ENCODE data around the gene PTPRD.

DNA sequence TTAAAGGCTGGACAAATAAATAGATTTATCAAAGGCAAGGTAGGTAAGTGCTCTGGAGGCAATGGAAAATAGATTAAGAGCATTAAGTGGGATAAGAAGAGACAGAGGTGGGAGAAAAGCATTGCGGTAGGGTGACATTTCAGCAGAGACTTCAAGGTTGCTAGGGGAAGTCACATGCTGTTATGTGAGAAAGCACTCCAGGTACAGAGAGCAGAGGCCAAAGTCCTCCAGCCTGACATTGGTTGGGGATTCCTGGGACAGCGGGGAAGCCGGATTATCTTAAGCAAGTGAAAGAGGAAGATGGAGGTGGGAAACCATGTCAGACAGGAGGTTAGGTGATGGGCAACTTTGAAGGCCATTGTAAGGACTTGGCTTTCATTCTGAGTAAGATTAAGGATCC lies 1222.9 kb downstream of the PTPRD start:
- TF ChIP-seq, protein P1, sequence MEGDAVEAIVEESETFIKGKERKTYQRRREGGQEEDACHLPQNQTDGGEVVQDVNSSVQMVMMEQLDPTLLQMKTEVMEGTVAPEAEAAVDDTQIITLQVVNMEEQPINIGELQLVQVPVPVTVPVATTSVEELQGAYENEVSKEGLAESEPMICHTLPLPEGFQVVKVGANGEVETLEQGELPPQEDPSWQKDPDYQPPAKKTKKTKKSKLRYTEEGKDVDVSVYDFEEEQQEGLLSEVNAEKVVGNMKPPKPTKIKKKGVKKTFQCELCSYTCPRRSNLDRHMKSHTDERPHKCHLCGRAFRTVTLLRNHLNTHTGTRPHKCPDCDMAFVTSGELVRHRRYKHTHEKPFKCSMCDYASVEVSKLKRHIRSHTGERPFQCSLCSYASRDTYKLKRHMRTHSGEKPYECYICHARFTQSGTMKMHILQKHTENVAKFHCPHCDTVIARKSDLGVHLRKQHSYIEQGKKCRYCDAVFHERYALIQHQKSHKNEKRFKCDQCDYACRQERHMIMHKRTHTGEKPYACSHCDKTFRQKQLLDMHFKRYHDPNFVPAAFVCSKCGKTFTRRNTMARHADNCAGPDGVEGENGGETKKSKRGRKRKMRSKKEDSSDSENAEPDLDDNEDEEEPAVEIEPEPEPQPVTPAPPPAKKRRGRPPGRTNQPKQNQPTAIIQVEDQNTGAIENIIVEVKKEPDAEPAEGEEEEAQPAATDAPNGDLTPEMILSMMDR (IDR thresholded peaks at IDR 0.05; ENCODE audit: low read depth, low read length, poor library complexity, severe bottlenecking): no peak
- no peak for TF ChIP-seq EZH2phosphoT487 (IDR thresholded peaks at IDR 0.05; ENCODE audit: borderline replicate concordance, low read length)

Data from DOHH2 (cell line).